IPS-11a (cell line): ENCODE data around the gene GALNT3.

ENCODE experiments used
- H3K4me3 ChIP-seq: one replicate; pipeline ENCODE4 v1.5.1; 2013; ENCODE audit warnings: low read depth, low read length, control low read depth

GALNT3 gene

DNA sequence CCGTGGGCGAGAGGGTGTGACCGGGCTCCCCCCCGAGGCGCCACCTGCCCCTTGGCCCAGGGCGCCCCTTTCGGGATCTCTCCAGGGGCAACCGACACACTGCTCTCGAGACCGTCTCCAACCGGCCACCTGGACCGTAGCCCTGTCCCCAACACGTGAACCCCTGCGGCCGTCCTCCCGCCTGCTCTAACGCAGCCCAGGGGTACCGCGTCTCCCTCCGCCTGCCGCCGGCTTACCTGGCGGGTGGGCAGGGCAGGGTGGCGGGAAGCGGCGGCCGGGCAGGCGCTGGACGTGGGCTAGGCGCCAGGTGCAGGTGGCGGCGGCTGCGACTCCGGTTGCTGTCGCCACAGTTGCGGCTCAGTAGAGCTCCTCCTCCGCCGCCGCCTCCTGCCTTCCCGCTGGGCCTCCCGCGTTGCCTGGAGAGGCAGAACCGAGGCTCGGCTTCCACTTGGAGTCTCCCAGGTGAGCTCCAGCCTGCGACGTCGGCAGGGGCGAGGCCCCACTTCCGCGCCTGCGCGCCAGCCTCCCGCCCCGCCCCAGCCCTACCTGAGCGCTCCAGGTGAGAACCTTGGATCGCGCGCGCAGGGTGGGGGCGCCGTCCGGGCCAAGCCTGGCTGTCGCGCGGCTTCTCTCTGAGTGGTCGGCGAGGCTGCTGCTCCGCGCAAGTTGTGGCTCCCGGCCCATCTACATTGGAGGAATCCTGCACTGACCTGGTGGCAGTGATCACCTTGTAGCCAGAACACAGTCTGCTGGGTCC lies at the start of gene GALNT3:
GALNT3 (minus strand) TSS at position 469 of the 757 bp plus-strand sequence. CDS start 23,547 bp downstream, outside the sequence.
- H3K4me3 ChIP-seq = peak within 1 kb of the TSS; percentile 83

DNA sequence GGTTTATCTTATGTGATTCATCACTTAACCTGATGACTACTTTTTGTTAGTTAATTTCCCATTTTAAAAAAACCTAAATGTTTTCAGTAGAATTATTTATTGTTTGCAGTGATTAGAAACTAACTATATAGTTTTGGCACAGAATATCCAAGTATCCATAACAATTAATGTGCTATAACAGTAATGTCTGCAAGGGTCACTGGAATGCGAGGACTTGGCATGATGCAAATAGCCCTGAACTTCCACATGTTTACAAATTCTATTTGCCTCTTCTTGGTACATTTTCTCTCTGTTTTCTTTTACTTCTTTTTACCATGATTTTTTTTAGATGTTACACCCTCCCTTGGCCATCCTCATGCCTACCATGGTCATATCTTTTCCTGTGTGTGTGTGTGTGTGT lies 49.3 kb upstream of the GALNT3 start:
- H3K4me3 ChIP-seq = no peak overlapping the region

DNA sequence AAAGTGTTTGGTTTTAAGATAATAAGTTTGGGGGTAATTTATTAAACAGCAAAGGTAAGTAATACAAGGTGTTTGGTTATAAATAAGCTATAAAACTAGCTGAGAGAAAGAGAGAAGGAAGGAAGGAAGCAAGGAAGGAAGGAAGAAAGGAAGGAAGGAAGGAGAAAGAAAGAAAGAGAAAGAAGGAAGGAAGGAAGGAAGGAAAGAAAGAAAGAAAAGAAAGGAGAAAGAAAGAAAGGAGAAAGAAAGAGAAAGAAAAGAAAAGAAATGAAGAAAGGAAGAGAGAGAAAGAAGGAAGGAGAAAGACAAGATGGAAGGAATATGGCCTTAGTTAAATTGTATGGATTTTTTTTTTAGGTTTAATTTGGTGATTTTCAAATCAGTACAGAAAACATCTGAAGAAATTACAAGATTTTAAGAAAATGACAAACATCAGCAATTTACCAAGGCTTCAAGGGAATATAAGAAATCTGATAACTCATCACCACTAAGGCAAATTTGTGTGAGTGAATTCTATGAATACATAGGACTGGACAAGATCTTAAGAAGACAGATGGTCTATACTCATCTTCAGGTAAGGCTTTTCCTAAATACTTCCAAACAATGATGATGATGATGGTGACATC lies 46.4 kb upstream of the GALNT3 start:
- H3K4me3 ChIP-seq = no peak overlapping the region

DNA sequence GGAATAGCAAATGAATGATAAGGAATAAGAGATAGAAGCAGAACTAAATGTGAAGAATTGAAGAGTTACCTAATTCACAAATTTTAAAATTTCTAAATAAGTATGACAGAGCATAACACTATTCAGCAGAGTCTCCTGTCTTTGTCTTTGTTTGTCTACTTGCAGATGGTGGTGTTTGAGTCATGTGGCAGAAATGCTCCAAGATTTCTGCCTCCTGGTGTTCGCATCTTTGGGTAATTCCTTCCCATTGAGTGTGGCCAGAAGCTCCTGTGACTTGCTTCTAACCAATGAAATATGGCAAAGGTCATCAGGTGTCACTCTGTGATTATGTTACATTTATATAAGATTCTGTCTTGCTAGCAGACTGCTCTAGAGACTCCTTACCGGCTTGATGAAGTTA lies 45.6 kb upstream of the GALNT3 start:
- H3K4me3 ChIP-seq = no peak overlapping the region

DNA sequence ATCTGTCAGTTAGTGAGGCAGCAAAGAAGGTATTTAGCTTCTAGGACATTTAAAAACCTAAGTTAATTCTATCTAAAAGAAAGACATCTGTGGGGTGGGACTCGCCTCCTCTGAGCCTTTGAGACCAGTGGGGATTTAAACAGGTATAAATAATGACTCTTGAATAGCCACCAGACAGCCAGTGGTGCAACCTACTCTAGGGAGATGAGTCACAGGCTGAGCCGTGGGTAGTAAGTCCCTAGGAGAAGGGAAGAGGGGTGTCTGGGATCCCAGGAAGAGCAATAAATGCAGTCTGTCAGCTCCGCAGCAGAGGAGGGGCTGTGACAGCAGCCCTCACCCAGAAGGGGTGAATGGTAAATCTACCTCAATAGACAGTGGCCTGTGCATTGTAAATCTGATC lies 43.1 kb upstream of the GALNT3 start:
- no peak overlapping the region for H3K4me3 ChIP-seq

DNA sequence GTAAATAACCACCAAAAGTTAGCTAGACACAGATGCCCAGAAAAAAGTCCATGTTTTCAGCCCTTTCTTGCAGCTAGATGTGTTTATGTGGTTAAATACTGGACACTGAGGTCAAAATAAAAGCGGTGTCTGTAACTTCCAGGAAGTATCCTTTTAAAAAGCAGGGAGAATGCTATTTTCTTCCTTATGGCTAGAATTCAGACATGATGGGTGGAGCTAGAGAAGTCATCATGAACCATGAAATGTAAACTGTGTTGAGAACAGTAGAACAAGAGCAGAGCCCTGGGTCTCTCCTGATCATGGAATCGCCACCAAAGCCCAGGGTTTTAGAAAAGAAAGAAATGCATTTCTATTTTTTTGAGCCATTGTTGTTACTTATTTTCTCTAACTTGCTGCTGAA lies 41.3 kb upstream of the GALNT3 start:
- no peak overlapping the region for H3K4me3 ChIP-seq

DNA sequence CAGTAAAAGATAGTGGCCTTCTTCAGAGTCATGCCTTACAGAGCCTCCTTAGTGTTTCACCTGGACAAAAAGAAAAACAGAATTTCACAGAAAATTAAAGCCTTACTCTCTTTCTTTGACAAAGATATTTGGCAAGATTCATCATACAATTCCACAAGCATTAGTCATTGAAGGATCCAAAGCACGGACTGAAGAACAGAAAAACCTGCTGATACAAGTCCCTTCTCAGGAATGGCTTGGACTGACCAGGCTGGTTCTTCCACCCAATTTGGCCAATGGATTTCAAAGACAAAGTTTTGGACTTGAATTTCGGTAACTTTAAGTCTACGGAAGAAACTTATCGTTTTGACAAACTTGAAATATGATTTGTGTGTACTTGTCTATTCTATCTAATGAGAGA lies 39.1 kb upstream of the GALNT3 start:
- H3K4me3 ChIP-seq = no peak overlapping the region

DNA sequence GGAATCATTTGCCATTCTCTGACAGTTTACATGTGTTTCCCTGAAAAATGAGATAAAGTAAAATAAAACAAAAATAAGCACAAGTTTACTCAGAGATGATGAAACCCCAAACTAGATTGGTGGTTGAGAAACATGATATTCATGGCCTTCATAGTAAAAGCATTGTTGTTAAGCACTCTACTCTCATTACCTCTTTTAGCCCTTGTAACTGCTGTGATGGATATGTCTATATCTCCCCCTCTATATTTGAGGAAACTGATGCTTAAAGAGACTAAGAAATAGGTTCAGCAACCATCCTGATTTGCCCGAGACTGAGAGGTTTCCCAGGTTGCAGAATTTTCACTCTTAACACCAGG lies 33.9 kb upstream of the GALNT3 start:
- H3K4me3 ChIP-seq = no peak overlapping the region

DNA sequence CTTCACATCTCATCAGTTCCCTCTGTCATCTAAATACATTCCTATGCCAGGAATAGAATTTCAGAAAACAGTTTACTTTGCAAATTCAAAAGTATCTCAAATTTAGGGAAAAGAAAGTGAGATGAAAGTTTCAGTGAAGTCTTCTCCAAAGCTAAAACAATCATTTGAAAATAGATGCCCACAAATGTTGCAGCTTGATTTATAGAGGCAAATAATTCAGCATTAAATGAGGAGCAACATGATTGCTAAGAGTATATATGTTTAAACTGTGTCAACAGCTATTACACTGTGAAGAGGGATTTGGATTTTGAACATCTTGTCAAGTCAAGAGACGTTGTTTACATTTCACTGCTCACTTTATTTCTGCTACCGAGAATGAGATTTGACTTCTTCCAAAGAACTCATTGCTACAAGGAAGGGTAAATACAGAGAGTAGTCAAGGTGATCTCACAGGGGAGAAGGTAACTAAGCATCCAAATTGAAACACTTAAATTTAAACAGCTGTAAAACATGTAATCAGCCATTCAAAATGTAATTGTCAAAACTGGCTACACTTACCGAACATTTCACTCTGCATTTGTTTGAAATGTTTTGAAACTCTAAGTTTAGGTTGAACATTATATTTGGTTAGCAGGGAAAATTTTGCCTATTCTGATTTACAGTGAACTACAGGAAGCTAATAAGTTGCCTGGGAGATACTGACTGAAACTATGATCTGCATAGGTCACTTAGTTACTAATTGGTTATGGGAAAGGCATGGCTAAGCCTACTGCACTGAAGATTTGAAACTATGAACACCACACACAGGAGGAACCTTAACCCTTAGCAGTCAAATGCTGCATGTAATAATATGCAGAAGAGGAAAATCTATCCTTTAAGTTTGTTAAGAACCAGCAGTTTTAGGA lies 33.2 kb upstream of the GALNT3 start:
- no peak overlapping the region for H3K4me3 ChIP-seq

DNA sequence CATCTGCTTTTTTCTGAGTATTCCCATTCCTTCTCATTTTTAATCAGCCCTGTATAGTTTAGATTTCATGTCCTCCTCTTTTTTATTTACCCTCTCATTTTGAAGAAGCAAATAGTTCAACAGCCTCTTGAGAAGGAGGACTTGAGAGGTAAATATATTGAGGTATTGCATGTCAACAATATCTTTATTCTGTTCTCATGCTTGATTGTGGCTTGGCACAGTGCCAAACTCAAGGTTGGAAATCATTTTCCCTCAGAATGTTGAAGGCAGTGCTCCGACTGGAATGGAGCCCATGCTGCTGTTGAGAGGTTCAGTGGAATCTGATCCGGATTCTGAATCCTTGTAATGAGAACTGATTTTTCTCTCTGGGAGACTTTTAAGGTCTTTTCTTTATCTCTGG lies 31.0 kb upstream of the GALNT3 start:
- H3K4me3 ChIP-seq = no peak overlapping the region

DNA sequence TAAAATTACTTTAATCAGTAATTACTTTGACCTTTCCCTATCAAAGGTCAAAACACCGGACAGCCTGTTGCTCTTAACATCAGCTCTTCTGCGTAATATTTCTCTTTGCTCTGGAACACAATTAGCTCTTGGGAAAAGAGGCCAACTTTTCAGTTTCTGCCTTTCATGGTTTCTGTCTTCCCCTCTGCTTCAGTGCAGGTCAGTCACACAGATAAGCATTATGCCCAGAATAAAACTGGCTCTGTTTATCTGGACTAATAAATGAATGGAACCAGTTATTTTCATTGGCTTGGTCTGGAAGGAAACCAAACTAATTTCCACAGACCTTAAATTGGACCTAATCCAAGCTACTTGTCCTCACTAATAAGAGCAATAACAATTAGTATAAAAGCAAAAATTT lies 26.2 kb upstream of the GALNT3 start:
- H3K4me3 ChIP-seq = no peak overlapping the region

DNA sequence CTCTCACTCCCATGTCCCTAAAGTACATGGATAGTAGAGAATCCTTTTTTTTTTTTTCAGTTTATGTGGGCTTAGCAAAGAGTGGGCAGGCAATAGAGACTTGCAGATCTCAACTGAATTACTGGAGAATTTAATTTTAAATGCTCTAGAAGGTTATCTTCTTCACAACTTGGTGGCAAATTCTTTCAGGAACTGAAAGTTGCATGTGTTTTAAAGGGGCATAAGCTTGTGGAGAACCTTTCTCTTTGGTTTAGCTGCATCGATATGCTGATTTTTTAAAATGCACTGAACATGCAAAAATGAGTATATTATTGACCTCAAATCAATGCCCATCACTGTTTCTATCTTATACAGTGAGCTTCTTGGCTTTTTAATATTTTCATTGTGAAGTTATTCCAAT lies 24.9 kb upstream of the GALNT3 start:
- H3K4me3 ChIP-seq = no peak overlapping the region

DNA sequence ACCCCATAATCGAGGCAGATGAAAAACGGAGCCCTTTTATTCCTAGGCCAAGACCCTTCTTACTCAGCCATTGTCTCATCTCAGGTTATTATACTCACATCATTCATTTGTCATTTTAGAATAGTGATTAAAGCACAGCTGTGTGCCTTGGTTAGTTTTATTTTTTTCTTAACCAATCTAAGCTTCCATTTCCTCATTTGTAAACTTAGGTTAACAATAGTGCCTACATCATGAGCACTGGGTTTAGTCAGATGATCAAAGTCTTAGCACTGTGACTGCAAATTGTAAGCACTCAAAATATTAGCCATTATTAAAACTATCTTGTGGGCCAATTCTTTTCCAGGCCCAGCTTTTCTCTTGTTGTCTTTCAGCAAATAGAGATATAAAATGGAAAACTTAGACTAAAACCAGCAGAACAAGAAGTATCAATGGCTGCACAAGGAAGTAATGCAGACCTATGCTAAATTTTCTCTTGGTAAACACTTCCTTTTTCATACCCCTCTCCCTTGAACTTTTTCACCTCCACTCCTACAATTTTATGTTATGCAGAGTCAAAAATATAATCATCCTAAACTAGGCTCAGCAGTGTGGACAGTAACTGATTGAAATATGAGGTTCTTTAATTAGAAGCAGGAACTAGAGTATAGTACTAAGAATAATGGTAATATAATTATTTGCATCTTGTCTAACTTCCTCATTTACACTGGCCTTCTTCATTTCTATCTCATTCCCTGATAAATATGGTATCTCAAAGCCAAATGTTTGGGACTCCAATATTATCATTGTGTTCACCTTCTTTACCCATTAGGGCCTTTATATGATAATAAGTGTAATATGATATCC lies 21.5 kb upstream of the GALNT3 start:
- H3K4me3 ChIP-seq = no peak overlapping the region

DNA sequence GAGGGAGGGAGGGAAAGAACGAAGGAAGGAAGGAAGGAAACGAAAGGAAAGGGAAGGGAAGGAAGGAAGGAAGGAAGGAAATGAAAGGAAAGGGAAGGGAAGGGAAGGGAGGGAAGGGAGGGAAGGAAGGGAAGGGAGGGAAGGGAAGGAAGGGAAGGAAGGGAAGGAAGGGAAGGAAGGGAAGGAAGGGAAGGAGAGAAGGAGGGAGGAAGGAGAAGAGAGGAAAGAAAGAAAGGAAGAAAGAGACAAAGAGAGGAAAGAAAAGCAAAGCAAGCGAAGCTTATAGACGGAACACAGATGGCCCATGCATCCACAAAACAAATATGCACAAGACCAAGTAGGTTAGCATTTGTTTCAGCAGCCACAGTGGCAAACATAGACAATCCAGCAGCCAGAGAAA lies 20.4 kb upstream of the GALNT3 start:
- H3K4me3 ChIP-seq = no peak overlapping the region

DNA sequence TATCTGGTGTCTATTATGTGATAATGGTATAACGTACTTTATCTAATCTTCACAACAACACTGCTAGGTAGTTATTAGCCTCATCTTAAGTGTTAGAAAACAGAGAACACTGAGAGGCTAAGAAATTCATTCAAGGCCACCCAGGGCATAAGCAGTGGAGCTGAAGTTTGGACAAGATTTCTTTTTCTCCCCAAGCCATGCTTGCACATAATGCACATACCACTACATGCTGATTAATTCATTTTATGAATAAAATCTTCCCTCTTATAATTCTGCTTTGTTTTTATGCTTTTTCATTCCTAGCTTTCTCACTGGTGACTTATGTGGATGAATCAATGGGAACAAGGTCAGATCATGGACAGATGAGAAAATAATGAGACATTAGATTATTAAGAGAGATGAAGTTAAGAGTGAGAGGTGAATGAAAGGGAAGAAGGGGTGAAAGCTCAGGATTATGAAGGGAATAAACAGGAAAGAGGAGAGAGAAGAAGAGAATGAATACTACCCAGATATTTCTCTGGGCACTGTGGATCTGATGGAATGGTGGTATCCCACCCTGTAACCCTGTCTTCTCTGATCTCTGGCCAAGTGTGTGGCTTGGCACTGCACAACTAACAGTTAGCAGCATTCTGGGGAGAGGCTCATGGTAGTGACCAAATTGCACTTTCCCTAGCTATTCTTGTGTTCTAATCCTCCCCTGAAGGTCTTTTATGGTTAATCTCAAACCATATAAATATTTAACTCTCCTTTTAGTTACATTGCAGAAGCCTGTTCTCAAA lies 17.7 kb upstream of the GALNT3 start:
- H3K4me3 ChIP-seq = no peak overlapping the region

DNA sequence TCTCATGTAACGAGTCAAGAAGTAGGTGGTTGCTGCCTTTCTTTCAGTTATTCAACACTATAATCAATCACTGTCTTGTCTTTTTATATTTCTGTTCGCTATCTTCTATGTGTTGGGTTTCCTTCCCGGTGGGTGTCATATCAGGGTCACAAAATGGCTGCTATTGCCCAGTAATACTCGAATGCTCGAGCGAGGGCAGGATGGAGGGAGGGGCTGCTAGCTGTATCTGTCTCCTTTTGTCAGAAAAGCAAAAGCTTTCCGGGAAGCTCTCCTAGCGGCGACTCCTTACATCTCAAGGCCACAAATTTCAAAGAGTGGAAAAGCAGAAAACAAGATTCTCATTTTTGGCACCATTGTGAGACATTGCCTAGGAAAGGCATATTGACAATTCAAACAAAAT lies 16.4 kb upstream of the GALNT3 start:
- H3K4me3 ChIP-seq = no peak overlapping the region

DNA sequence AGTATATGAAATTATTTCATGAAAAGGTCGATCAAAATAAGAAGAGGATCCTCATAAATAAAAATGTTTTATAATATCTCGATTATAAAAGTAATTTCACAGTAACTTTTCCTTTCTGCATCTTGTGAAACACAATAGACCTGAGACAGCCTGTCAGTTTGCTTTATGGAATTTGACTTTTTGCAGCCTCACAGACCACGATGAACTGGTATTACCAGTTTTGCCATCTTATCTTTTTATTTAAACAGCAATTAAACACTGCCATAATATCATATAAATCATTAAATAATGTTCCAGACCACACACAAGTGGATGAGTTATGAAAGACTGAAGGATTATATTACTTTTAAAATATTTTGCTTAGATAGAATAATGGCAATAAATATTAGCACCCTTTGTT lies 10.7 kb upstream of the GALNT3 start:
- no peak overlapping the region for H3K4me3 ChIP-seq

DNA sequence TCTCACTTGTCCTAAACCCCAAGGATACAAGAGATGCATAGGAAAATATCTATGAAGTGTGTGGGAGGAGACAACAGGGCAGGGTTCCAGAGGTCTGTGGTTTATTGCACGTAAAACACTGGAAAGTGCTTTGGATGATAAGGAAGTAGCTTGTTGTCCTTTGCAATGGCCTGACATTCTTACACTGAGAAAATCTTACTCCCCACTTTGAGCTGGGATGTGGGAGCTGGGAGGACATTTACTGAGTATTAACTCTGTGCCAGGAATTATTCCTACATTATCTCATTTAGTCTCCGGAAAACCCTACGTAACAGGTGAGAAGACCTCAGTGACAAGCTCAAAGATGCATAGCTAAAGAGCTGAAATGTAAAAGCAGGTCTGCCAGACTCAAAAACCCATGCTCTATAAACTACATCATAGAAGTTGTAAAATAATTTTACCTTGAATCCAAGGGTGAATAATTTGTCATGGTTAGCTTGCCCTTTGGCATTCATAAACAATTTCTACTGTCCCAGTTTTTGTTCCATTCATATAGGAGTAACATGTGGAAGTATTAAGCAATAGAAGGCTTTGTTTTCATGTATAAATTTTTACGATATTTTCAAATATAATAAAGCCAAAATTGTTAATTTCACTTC lies 9.2 kb upstream of the GALNT3 start:
- H3K4me3 ChIP-seq = no peak overlapping the region

DNA sequence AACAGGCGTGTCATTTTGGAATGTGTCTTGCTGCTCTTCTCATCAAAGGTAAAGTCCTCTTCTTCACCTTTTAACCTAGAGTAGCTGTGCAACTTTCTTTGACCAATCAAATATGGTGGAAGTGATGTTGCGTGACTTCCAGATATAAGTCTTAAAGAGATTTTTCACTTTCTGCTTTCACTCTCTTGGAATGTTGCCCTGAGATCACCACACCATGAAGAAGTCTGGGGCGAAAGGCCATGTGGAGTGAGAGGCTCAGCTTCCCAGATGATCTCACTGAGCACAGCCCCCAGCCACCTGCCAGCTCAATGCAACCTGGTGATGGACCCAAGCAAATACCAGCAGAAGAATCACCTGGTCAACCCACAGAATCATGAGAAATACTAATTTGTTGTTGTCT lies 7.1 kb upstream of the GALNT3 start:
- H3K4me3 ChIP-seq = no peak overlapping the region
